ENCODE results near the gene CFAP119.

DNA sequence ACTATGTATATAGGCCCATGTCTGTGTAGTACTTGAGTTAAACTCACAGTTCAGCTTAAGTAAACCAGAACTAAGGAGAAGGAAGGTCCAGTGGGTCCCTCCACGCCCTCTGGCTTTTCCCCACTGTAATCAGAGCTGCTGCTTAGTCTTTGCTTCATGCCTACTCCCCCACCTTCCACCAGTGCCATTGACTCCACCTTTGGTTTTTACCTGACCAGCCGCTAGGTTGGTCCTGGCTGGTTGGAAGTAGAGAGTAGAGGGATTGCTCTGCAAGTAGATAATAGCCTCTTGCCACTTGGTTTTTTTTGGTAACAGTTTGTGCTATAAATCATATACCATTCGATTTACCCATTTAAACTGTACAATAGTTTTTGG lies 36.5 kb downstream of the CFAP119 start:
- no peak for TF ChIP-seq POLR2AphosphoS5 (IDR thresholded peaks at IDR 0.05; ENCODE audit: low read depth, low read length)
- TF ChIP-seq, protein P1, sequence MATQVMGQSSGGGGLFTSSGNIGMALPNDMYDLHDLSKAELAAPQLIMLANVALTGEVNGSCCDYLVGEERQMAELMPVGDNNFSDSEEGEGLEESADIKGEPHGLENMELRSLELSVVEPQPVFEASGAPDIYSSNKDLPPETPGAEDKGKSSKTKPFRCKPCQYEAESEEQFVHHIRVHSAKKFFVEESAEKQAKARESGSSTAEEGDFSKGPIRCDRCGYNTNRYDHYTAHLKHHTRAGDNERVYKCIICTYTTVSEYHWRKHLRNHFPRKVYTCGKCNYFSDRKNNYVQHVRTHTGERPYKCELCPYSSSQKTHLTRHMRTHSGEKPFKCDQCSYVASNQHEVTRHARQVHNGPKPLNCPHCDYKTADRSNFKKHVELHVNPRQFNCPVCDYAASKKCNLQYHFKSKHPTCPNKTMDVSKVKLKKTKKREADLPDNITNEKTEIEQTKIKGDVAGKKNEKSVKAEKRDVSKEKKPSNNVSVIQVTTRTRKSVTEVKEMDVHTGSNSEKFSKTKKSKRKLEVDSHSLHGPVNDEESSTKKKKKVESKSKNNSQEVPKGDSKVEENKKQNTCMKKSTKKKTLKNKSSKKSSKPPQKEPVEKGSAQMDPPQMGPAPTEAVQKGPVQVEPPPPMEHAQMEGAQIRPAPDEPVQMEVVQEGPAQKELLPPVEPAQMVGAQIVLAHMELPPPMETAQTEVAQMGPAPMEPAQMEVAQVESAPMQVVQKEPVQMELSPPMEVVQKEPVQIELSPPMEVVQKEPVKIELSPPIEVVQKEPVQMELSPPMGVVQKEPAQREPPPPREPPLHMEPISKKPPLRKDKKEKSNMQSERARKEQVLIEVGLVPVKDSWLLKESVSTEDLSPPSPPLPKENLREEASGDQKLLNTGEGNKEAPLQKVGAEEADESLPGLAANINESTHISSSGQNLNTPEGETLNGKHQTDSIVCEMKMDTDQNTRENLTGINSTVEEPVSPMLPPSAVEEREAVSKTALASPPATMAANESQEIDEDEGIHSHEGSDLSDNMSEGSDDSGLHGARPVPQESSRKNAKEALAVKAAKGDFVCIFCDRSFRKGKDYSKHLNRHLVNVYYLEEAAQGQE (IDR thresholded peaks at IDR 0.05; ENCODE audit: insufficient read depth in 1 of 2, low read depth in 2 of 2, low read length in 2 of 2) = no peak
- no peak for TF ChIP-seq TAF1 (IDR thresholded peaks at IDR 0.05; ENCODE audit: borderline replicate concordance, insufficient read depth, low read length)
